Mesothelial cell of epicardium (in vitro differentiated cells): ENCODE measurements around the gene ASAP2. TPM values are rescaled to one million over a fixed set of nuclear protein-coding genes. Genes with fewer than 3 reads are reported as not detected.
"Not testable (repeated sequence)": the region's sequence is repeated elsewhere in the genome, so short reads cannot be mapped to it uniquely, and the experiment has no call there.

ENCODE experiments used
- DNase-seq, 2 experiments: peaks; one replicate each; pipeline ENCODE4 v3.0.0; 2021; ENCODE audit warnings: low spot score in 2 of 2; ENCODE audit not compliant: unreplicated experiment in 2 of 2
- H3K27ac Mint-ChIP-seq: 2 replicates; pipeline ENCODE4 v1.8.0; 2021; ENCODE audit warnings: mixed read lengths
- H3K27me3 Mint-ChIP-seq: 2 replicates; pipeline ENCODE4 v1.8.0; 2021; ENCODE audit warnings: low read depth, mixed read lengths
- H3K36me3 Mint-ChIP-seq: 2 replicates; pipeline ENCODE4 v1.8.0; 2021; ENCODE audit warnings: mixed read lengths
- H3K4me1 Mint-ChIP-seq: 2 replicates; pipeline ENCODE4 v1.8.0; 2021; ENCODE audit warnings: mixed read lengths
- H3K4me3 Mint-ChIP-seq: 2 replicates; pipeline ENCODE4 v1.8.0; 2021; ENCODE audit warnings: mild to moderate bottlenecking, moderate library complexity, mixed read lengths
- H3K9me3 Mint-ChIP-seq: 2 replicates; pipeline ENCODE4 v1.8.0; 2021; ENCODE audit warnings: mixed read lengths
- CTCF ChIP-seq: fragments of 200-600 bp; sonication (generic); IDR thresholded peaks from one replicate; pipeline ENCODE4 v1.5.0; 2021; ENCODE audit warnings: antibody characterized with exemption; ENCODE audit not compliant: unreplicated experiment
- total RNA-seq: library from RNA; stranded (reverse); gene quantifications from 3 replicates; pipeline ENCODE4 v1.2.1, GENCODE V29; 2021

The ASAP2 gene
- total RNA-seq, 1 donor from 2014 or later, result 25.8 TPM

- H3K9me3 Mint-ChIP-seq, result no peaks in the 10 kb centered on the region
- H3K4me3 Mint-ChIP-seq, result no peak overlapping the region
These were observed 54.7 kb downstream of the ASAP2 start for GRCh38 chr2:9261231-9261883.

GRCh38 chr2:9262671-9263171 lies 56.1 kb downstream of the ASAP2 start:
- no peaks in the 10 kb centered on the region for H3K27me3 Mint-ChIP-seq
- no peak overlapping the region for H3K4me3 Mint-ChIP-seq
- TF ChIP-seq CTCF, result no peak
- no peaks in the 10 kb centered on the region for H3K36me3 Mint-ChIP-seq
- peaks cover 21% of the 10 kb centered on the region for H3K4me1 Mint-ChIP-seq
- H3K27ac Mint-ChIP-seq, result peak overlapping the region; percentile 44
- no peaks in the 10 kb centered on the region for H3K9me3 Mint-ChIP-seq
- DNase-seq, result no peak

More at GRCh38 chr2:9261231-9261883, 54.7 kb downstream of the ASAP2 start:
- no peak for TF ChIP-seq CTCF
- Mint-ChIP-seq H3K36me3 (no peaks in the 10 kb centered on the region), H3K4me1 (peaks cover 26% of the 10 kb centered on the region), H3K27me3 (no peaks in the 10 kb centered on the region), H3K27ac (no peak overlapping the region)
- no peak for DNase-seq

GRCh38 chr2:9263428-9263827 lies 56.8 kb downstream of the ASAP2 start:
- H3K4me3 Mint-ChIP-seq, result no peak overlapping the region
- H3K27me3 Mint-ChIP-seq, result no peaks in the 10 kb centered on the region
- TF ChIP-seq CTCF, result no peak
- no peak for DNase-seq
- H3K36me3 Mint-ChIP-seq, result no peaks in the 10 kb centered on the region
- peaks cover 23% of the 10 kb centered on the region for H3K4me1 Mint-ChIP-seq
- no peaks in the 10 kb centered on the region for H3K9me3 Mint-ChIP-seq
- H3K27ac Mint-ChIP-seq, result peak overlapping the region; percentile 44

GRCh38 chr2:9264301-9264700 lies 57.7 kb downstream of the ASAP2 start:
- no peaks in the 10 kb centered on the region for H3K27me3 Mint-ChIP-seq
- no peak for TF ChIP-seq CTCF
- no peak for DNase-seq
- no peak overlapping the region for H3K4me3 Mint-ChIP-seq
- H3K27ac Mint-ChIP-seq, result no peak overlapping the region
- no peaks in the 10 kb centered on the region for H3K36me3 Mint-ChIP-seq
- peaks cover 16% of the 10 kb centered on the region for H3K4me1 Mint-ChIP-seq
- H3K9me3 Mint-ChIP-seq, result no peaks in the 10 kb centered on the region

GRCh38 chr2:9266711-9267110 lies 60.1 kb downstream of the ASAP2 start:
- DNase-seq, result no peak
- no peak for TF ChIP-seq CTCF
- Mint-ChIP-seq H3K4me1 (peaks cover 24% of the 10 kb centered on the region), H3K27me3 (no peaks in the 10 kb centered on the region), H3K9me3 (peaks cover 5% of the 10 kb centered on the region), H3K36me3 (peaks cover 5% of the 10 kb centered on the region), H3K27ac (peak overlapping the region; percentile 72), H3K4me3 (no peak overlapping the region)

- H3K9me3 Mint-ChIP-seq, result peaks cover 11% of the 10 kb centered on the region
- not testable (repeated sequence) for H3K27ac Mint-ChIP-seq, H3K4me3 Mint-ChIP-seq, H3K27me3 Mint-ChIP-seq, DNase-seq
- peaks cover 24% of the 10 kb centered on the region for H3K4me1 Mint-ChIP-seq
- peaks cover 11% of the 10 kb centered on the region for H3K36me3 Mint-ChIP-seq
These were observed 60.7 kb downstream of the ASAP2 start for GRCh38 chr2:9267286-9267685.
